Esophagus (tissue), 2 donors: ENCODE results near the gene SEC31A. TPM values are rescaled to one million over a fixed set of nuclear protein-coding genes. Genes with fewer than 3 reads are reported as not detected.
A peak's percentile ranks its signal among the peaks of the same experiment; 100 is the strongest.
"Not testable (repeated sequence)": the region's sequence is repeated elsewhere in the genome, so short reads cannot be mapped to it uniquely, and the experiment has no call there.

Experiments
- H3K27ac ChIP-seq, 2 donors: one replicate each; pipeline ENCODE4 v1.5.1; 2013; ENCODE audit warnings: low read depth in 2 of 2, mild to moderate bottlenecking in 2 of 2, inconsistent platforms in 1 of 2, low read length in 1 of 2, moderate library complexity in 1 of 2
- H3K27me3 ChIP-seq, 2 donors: one replicate each; pipeline ENCODE4 v1.6.1; 2013; ENCODE audit warnings: low read length in 2 of 2, control low read depth in 1 of 2, mild to moderate bottlenecking in 1 of 2; ENCODE audit not compliant: insufficient read depth in 2 of 2, control insufficient read depth in 1 of 2
- H3K36me3 ChIP-seq, 2 donors: one replicate each; pipeline ENCODE4 v1.6.1; 2013; ENCODE audit warnings: low read length in 1 of 2; ENCODE audit not compliant: control insufficient read depth in 2 of 2, insufficient read depth in 2 of 2
- H3K4me1 ChIP-seq, 2 donors: one replicate each; pipeline ENCODE4 v1.6.1; 2013; ENCODE audit warnings: low read length in 1 of 2; ENCODE audit not compliant: control insufficient read depth in 2 of 2, insufficient read depth in 2 of 2
- H3K4me3 ChIP-seq, 2 donors: one replicate each; pipeline ENCODE4 v1.5.1; 2013; ENCODE audit warnings: low read length in 2 of 2, mild to moderate bottlenecking in 2 of 2, low read depth in 1 of 2, moderate library complexity in 1 of 2
- H3K9me3 ChIP-seq, 2 donors: one replicate each; pipeline ENCODE4 v1.6.1; 2013; ENCODE audit warnings: mild to moderate bottlenecking in 2 of 2, low read depth in 1 of 2, low read length in 1 of 2, moderate library complexity in 1 of 2; ENCODE audit not compliant: control insufficient read depth in 2 of 2, insufficient read depth in 1 of 2
- WGBS, 2 donors: extraction: QIAGEN DNeasy Blood & Tissue Kit; methylation state at CpG; one replicate each; pipeline ENCODE4 v1.1.7; 2013; 5-methylcytosine and 5-hydroxymethylcytosine counted together
- polyA plus RNA-seq, 2 donors: library from polyadenylated mRNA; stranded (reverse); fragments of 200-250 nt; gene quantifications; one replicate each; pipeline ENCODE4 v1.2.3, GENCODE V29; 2013
- donor health status: healthy with polysubstance abuse.
- donor health status: Bipolar disorder and iron deficiency.

SEC31A gene
- polyA plus RNA-seq, 2 donors: 72.5 to 131 TPM

DNA sequence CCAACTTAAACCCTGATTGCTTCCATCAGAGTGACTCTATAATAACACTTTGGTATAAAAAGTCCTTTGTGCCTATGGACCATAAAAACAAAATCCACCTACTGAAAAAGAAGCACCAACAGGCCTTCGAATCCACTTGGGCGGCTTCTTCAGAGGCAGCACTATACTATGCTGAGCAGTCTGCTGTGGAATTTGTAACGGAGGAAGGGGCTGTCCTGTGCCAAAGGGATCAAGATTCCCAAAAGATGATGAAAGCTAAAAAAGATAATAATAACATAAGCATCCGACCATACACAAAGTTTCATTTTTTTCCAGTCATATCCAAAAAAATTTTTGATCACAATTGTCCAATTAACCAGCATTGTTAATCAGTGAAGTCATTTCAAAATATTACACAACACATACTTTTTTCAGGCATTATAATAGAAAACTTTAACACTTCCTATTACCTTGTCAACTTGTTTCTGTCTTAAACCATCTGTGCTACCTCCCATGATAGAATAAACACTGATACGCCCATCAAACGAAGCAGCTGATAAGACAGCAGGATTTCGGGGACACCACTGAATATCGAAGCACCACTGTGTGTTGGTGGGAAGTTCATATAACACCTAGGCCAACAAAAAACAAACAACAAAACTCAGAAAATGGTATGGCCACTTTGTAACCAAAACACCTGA, 24.1 kb downstream of the SEC31A start:
- Histone ChIP-seq H3K4me3 (no peak overlapping the region), H3K4me1 (peaks cover 0 to 2% of the 10 kb centered on the region in 2 donors), H3K27me3 (no peaks in the 10 kb centered on the region), H3K27ac (peak overlapping the region; percentile 42 to 55), H3K36me3 (peaks cover 0 to 15% of the 10 kb centered on the region in 2 donors), H3K9me3 (no peaks in the 10 kb centered on the region)
- WGBS, 2 donors: 77 to 86% methylated on average over 8 of the region's 8 CpGs

DNA sequence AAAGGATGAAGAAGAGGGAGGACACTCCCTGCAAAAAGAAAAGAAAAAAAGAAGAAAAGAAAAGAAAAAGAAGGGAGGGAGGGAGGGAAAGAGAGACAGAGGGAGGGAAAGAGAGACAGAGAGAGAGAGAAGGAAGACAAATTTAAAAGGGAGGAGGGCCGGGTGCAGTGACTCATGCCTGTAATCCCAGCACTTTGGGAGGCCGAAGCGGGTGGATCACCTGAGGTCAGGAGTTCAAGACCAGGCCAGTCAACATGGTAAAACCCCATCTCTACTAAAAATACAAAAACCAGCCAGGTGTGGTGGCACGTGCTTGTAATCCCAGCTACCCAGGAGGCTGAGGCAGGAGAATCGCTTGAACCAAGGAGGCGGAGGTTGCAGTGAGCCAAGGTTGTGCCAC, 24.9 kb downstream of the SEC31A start:
- H3K27ac ChIP-seq: peak overlapping the region in 1 of 2 donors; percentile 55
- H3K27me3 ChIP-seq, H3K4me1 ChIP-seq, H3K4me3 ChIP-seq, H3K9me3 ChIP-seq: not testable (repeated sequence)
- WGBS, 2 donors: 56% methylated on average over 6 of the region's 6 CpGs
- peaks cover 2 to 13% of the 10 kb centered on the region in 2 donors for H3K36me3 ChIP-seq

- WGBS, 2 donors: 12 to 21% methylated on average over 1 of the region's 1 CpG
- no peak overlapping the region for H3K27ac ChIP-seq
Measured at GRCh38 chr4:82865592-82865991, 25.4 kb downstream of the SEC31A start.

DNA sequence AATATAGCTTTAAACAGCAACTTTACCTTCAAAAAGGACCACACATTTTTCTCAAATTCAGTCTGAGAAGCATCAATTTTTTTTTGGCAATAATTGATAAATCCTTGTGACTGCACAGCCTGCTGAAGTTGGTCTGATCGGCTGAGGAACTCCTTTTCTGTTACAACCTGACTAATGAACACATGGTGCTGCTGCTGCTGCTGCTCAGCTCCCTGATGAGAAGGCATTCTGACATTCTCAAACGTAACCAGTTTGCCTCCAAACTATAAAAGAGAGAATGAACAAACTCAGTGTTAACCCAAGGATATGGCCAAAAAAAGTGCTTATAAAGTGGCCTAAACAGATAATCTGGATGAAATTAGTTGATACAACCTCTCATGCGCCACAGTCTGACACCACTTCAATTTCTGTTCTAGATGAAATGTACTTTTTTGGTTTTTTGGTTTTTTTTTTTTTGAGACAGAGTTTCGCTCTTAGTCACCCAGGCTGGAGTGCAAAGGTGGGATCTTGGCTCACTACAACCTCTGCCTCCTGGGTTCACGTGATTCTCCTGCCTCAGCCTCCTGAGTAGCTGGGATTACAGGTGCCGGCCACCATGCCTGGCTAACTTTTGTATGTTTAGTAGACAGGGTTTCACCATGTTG, 26.5 kb downstream of the SEC31A start:
- H3K27ac ChIP-seq: peak overlapping the region in 1 of 2 donors; percentile 68

More at GRCh38 chr4:82865592-82865991, 25.4 kb downstream of the SEC31A start:
- Histone ChIP-seq H3K4me1 (peaks cover 0 to 2% of the 10 kb centered on the region in 2 donors), H3K4me3 (no peak overlapping the region), H3K36me3 (peaks cover 2 to 10% of the 10 kb centered on the region in 2 donors), H3K27me3 (no peaks in the 10 kb centered on the region), H3K9me3 (no peaks in the 10 kb centered on the region)

GRCh38 chr4:82861529-82861928, 29.4 kb downstream of the SEC31A start:
- no peak overlapping the region for H3K4me3 ChIP-seq
- peaks cover 0 to 2% of the 10 kb centered on the region in 2 donors for H3K4me1 ChIP-seq
- H3K27me3 ChIP-seq: no peaks in the 10 kb centered on the region
- H3K36me3 ChIP-seq: peaks cover 2% of the 10 kb centered on the region in 2 donors
- no peak overlapping the region for H3K27ac ChIP-seq
- H3K9me3 ChIP-seq: no peaks in the 10 kb centered on the region

More for the DNA sequence above, 26.5 kb downstream of the SEC31A start:
- Histone ChIP-seq H3K4me3 (no peak overlapping the region), H3K27me3 (no peaks in the 10 kb centered on the region), H3K9me3 (no peaks in the 10 kb centered on the region), H3K4me1 (peaks cover 0 to 2% of the 10 kb centered on the region in 2 donors), H3K36me3 (peaks cover 2 to 7% of the 10 kb centered on the region in 2 donors)
- WGBS, 2 donors: 83 to 84% methylated on average over 6 of the region's 6 CpGs

DNA sequence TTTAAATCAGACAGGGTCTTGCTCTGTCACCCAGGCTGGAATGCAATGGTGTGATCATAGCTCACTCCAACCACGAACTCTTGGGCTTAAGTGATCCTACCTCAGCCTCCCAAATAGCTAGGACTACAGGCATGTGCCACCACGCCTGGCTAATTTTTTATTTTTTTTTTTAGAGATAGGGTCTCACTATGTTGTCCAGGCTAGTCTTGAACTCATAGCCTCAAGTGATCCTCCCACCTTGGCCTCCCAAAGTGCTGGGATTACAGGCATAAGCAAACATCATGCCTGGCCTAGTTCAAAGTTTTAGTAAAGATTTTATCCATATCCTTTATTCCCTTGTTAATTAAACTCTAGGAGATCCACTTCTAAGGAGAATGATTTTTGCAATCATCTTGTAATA, 30.5 kb downstream of the SEC31A start:
- not testable (repeated sequence) for H3K27me3 ChIP-seq, H3K36me3 ChIP-seq, H3K4me3 ChIP-seq, H3K27ac ChIP-seq, H3K9me3 ChIP-seq, H3K4me1 ChIP-seq
- WGBS, 2 donors: 91 to 98% methylated on average over 2 of the region's 2 CpGs

GRCh38 chr4:82852751-82853285, 38.1 kb downstream of the SEC31A start:
- peaks cover 0 to 17% of the 10 kb centered on the region in 2 donors for H3K36me3 ChIP-seq
- 68 to 72% methylated on average over 5 of the region's 5 CpGs for WGBS, 2 donors
- no peaks in the 10 kb centered on the region for H3K27me3 ChIP-seq
- no peaks in the 10 kb centered on the region for H3K9me3 ChIP-seq
- H3K4me3 ChIP-seq: no peak overlapping the region
- H3K27ac ChIP-seq: no peak overlapping the region
- H3K4me1 ChIP-seq: no peaks in the 10 kb centered on the region

GRCh38 chr4:82851885-82852750, 38.8 kb downstream of the SEC31A start:
- Histone ChIP-seq H3K4me3 (no peak overlapping the region), H3K27me3 (no peaks in the 10 kb centered on the region), H3K4me1 (no peaks in the 10 kb centered on the region), H3K36me3 (peaks cover 0 to 16% of the 10 kb centered on the region in 2 donors), H3K9me3 (no peaks in the 10 kb centered on the region), H3K27ac (no peak overlapping the region)
- 73 to 74% methylated on average over 1 of the region's 1 CpG for WGBS, 2 donors

DNA sequence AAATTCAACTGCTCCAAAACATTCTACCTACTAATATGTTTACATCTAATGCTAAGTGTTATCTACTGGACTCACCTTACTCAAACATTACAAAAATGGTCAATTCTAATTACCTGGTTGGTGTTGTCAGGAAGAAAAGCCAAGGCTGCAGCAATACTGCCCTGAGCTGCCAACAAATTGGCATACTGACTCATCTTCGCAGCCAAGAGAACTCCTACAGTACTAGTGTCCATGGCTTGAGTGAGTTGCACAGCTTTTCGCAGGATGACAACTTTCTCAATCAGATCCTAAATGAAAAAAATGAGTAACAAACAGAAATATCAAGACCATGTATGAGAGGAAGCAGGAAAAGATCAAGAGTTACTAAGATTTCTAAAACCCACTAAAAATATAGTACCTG, 39.6 kb downstream of the SEC31A start:
- Histone ChIP-seq H3K9me3 (no peaks in the 10 kb centered on the region), H3K27ac (no peak overlapping the region), H3K4me3 (no peak overlapping the region), H3K27me3 (no peaks in the 10 kb centered on the region), H3K36me3 (peaks cover 0 to 18% of the 10 kb centered on the region in 2 donors), H3K4me1 (no peaks in the 10 kb centered on the region)
- 96 to 100% methylated on average over 2 of the region's 2 CpGs for WGBS, 2 donors
